WTC11 (cell line): ENCODE data around the gene SPATA45. TPM values are rescaled to one million over a fixed set of nuclear protein-coding genes. Genes with fewer than 3 reads are reported as not detected.

ENCODE experiments used
- ATAC-seq: fragments of 200-7000 bp; cut with Tn5 transposase; 2 replicates; pipeline ENCODE4 v1.10.0; 2021; ENCODE audit warnings: mild to moderate bottlenecking, moderate library complexity
- CTCF ChIA-PET: fragments of 300-600 bp; sonication (Branson Sonifier 250); formaldehyde crosslinking; loops from one replicate; lab custom pipeline; 2021; ENCODE audit warnings: antibody characterized with exemption; lab: Charles Lee
- POLR2A ChIA-PET: fragments of 350-600 bp; sonication (Branson Sonifier 250); formaldehyde crosslinking; loops from one replicate; lab custom pipeline; 2021; ENCODE audit warnings: antibody characterized with exemption; lab: Charles Lee
- DNase-seq: peaks from one replicate; pipeline ENCODE4 v3.0.0; 2021; ENCODE audit warnings: low spot score
- H3K27ac Mint-ChIP-seq: 2 replicates; pipeline ENCODE4 v1.8.0; 2021; ENCODE audit warnings: mixed read lengths
- H3K27me3 Mint-ChIP-seq: 2 replicates; pipeline ENCODE4 v1.8.0; 2021; ENCODE audit warnings: low read depth, mild to moderate bottlenecking, moderate library complexity, mixed read lengths
- H3K36me3 Mint-ChIP-seq: 2 replicates; pipeline ENCODE4 v1.8.0; 2021; ENCODE audit warnings: mixed read lengths
- H3K4me1 Mint-ChIP-seq: 2 replicates; pipeline ENCODE4 v1.8.0; 2022; ENCODE audit warnings: mixed read lengths
- H3K4me3 Mint-ChIP-seq: 2 replicates; pipeline ENCODE4 v1.8.0; 2021; ENCODE audit warnings: mild to moderate bottlenecking, moderate library complexity, mixed read lengths
- H3K9me3 Mint-ChIP-seq: 2 replicates; pipeline ENCODE4 v1.8.0; 2021; ENCODE audit warnings: mixed read lengths
- CREM ChIP-seq: sonication (generic); formaldehyde crosslinking; IDR thresholded peaks from 2 replicates; pipeline ENCODE4 v1.8.1; 2022; ENCODE audit warnings: mild to moderate bottlenecking, missing genetic modification reagents, moderate library complexity
- FOXP1 ChIP-seq: sonication (generic); formaldehyde crosslinking; IDR thresholded peaks from 2 replicates; pipeline ENCODE4 v1.8.0; 2022; ENCODE audit warnings: missing genetic modification reagents, mild to moderate bottlenecking, moderate library complexity, borderline replicate concordance
- HMGA2 ChIP-seq: fragments of 250-450 bp; sonication (Bioruptor Pico); IDR thresholded peaks from 2 replicates; pipeline ENCODE4 v1.4.0; 2021; ENCODE audit warnings: mild to moderate bottlenecking, moderate library complexity
- TP53 ChIP-seq: sonication (generic); formaldehyde crosslinking; IDR thresholded peaks from 2 replicates; pipeline ENCODE4 v1.8.1; 2023; ENCODE audit warnings: mild to moderate bottlenecking, missing genetic modification reagents
- ZNF121 ChIP-seq: sonication (generic); formaldehyde crosslinking; IDR thresholded peaks from 2 replicates; pipeline ENCODE4 v1.8.0; 2023; ENCODE audit warnings: missing genetic modification reagents
- ZNF219 ChIP-seq: sonication (generic); formaldehyde crosslinking; IDR thresholded peaks from 2 replicates; pipeline ENCODE4 v1.8.0; 2023; ENCODE audit warnings: missing genetic modification reagents, mild to moderate bottlenecking, borderline replicate concordance
- ZNF396 ChIP-seq: fragments of 250-450 bp; sonication (Bioruptor Pico); IDR thresholded peaks from 2 replicates; pipeline ENCODE4 v1.8.0; 2021; ENCODE audit warnings: mild to moderate bottlenecking, moderate library complexity, borderline replicate concordance
- total RNA-seq: library from RNA; stranded (reverse); gene quantifications from 3 replicates; pipeline ENCODE4 v1.2.3, GENCODE V29; 2021
- TF ChIP-seq, protein P1 (sequence below): sonication (generic); formaldehyde crosslinking; IDR thresholded peaks from 2 replicates; pipeline ENCODE4 v1.8.0; 2023; ENCODE audit warnings: missing genetic modification reagents, mild to moderate bottlenecking, borderline replicate concordance
- TF ChIP-seq, protein P2 (sequence below): sonication (generic); formaldehyde crosslinking; IDR thresholded peaks from 2 replicates; pipeline ENCODE4 v1.8.0; 2022; ENCODE audit warnings: mild to moderate bottlenecking, missing genetic modification reagents
- TF ChIP-seq, protein P3 (sequence below): sonication (generic); formaldehyde crosslinking; IDR thresholded peaks from 2 replicates; pipeline ENCODE4 v1.8.0; 2022; ENCODE audit warnings: mild to moderate bottlenecking, missing genetic modification reagents
- TF ChIP-seq, protein P4 (sequence below): sonication (generic); formaldehyde crosslinking; IDR thresholded peaks from 2 replicates; pipeline ENCODE4 v1.8.1; 2023; ENCODE audit warnings: mild to moderate bottlenecking, missing genetic modification reagents
- TF ChIP-seq, protein P5 (sequence below): sonication (generic); formaldehyde crosslinking; IDR thresholded peaks from 2 replicates; pipeline ENCODE4 v1.8.1; 2022; ENCODE audit warnings: low read depth, missing genetic modification reagents, borderline replicate concordance

SPATA45 gene
- total RNA-seq, 1 experiment from 2014 or later: 0.90 TPM

DNA sequence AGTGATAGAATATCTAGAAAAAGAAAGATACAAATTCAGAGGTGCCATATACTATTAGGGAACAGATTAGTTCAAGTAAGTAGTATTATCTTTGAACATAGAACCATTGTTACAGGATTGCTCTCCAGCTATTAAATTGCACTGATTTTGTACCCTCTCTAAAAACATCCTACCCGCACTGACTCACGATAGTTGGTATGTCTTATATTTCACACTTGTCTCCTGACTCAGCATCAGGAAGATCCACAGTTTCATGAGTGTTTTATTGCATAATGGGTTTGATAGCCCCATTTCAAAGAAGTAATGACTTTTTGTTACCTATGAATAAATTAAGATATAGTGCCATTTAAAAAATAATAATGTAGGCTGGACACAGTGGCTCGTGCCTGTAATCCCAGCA is 49.8 kb downstream of the SPATA45 start (continued):
- TF ChIP-seq, protein P1, sequence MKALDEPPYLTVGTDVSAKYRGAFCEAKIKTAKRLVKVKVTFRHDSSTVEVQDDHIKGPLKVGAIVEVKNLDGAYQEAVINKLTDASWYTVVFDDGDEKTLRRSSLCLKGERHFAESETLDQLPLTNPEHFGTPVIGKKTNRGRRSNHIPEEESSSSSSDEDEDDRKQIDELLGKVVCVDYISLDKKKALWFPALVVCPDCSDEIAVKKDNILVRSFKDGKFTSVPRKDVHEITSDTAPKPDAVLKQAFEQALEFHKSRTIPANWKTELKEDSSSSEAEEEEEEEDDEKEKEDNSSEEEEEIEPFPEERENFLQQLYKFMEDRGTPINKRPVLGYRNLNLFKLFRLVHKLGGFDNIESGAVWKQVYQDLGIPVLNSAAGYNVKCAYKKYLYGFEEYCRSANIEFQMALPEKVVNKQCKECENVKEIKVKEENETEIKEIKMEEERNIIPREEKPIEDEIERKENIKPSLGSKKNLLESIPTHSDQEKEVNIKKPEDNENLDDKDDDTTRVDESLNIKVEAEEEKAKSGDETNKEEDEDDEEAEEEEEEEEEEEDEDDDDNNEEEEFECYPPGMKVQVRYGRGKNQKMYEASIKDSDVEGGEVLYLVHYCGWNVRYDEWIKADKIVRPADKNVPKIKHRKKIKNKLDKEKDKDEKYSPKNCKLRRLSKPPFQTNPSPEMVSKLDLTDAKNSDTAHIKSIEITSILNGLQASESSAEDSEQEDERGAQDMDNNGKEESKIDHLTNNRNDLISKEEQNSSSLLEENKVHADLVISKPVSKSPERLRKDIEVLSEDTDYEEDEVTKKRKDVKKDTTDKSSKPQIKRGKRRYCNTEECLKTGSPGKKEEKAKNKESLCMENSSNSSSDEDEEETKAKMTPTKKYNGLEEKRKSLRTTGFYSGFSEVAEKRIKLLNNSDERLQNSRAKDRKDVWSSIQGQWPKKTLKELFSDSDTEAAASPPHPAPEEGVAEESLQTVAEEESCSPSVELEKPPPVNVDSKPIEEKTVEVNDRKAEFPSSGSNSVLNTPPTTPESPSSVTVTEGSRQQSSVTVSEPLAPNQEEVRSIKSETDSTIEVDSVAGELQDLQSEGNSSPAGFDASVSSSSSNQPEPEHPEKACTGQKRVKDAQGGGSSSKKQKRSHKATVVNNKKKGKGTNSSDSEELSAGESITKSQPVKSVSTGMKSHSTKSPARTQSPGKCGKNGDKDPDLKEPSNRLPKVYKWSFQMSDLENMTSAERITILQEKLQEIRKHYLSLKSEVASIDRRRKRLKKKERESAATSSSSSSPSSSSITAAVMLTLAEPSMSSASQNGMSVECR (CRISPR knock-in tag): no peak
- TF ChIP-seq TP53 (CRISPR knock-in tag) (no peak), ZNF219 (CRISPR knock-in tag) (no peak), CREM (no peak)
- TF ChIP-seq, protein P2, sequence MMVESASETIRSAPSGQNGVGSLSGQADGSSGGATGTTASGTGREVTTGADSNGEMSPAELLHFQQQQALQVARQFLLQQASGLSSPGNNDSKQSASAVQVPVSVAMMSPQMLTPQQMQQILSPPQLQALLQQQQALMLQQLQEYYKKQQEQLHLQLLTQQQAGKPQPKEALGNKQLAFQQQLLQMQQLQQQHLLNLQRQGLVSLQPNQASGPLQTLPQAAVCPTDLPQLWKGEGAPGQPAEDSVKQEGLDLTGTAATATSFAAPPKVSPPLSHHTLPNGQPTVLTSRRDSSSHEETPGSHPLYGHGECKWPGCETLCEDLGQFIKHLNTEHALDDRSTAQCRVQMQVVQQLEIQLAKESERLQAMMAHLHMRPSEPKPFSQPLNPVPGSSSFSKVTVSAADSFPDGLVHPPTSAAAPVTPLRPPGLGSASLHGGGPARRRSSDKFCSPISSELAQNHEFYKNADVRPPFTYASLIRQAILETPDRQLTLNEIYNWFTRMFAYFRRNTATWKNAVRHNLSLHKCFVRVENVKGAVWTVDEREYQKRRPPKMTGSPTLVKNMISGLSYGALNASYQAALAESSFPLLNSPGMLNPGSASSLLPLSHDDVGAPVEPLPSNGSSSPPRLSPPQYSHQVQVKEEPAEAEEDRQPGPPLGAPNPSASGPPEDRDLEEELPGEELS (CRISPR knock-in tag): no peak
- TF ChIP-seq, protein P3, sequence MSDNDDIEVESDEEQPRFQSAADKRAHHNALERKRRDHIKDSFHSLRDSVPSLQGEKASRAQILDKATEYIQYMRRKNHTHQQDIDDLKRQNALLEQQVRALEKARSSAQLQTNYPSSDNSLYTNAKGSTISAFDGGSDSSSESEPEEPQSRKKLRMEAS: no peak

DNA sequence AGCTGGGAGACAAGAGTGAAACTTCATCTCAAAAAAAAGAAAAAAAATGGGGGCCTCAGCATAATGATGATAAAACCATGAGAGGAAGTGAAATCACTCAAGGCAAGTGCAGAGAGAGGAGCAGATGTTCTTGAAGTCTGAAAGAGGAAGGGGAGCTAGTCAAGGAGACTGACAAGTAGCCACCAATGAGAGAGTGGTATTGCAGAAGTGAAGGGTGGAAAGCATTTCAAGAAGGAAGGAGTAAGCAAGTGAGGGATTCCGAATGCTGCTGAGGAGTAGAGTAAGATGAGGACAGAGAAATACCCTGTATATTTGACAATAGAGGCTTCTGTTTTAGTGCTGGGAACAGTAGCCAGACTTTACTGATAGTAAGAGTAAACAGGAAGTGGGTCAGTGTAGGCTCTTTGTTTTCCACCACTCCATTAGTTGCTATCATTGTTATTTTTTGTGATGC is 52.9 kb downstream of the SPATA45 start:
- TF ChIP-seq ZNF396 (CRISPR knock-in tag) (no peak), HMGA2 (CRISPR knock-in tag) (no peak), FOXP1 (no peak)
- TF ChIP-seq, protein P4, sequence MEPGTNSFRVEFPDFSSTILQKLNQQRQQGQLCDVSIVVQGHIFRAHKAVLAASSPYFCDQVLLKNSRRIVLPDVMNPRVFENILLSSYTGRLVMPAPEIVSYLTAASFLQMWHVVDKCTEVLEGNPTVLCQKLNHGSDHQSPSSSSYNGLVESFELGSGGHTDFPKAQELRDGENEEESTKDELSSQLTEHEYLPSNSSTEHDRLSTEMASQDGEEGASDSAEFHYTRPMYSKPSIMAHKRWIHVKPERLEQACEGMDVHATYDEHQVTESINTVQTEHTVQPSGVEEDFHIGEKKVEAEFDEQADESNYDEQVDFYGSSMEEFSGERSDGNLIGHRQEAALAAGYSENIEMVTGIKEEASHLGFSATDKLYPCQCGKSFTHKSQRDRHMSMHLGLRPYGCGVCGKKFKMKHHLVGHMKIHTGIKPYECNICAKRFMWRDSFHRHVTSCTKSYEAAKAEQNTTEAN: no peak
- TF ChIP-seq, protein P2 (CRISPR knock-in tag): no peak
- DNase-seq: no peak
- Mint-ChIP-seq H3K27me3 (no peaks in the 10 kb centered on the region), H3K36me3 (peaks cover 38% of the 10 kb centered on the region), H3K9me3 (no peaks in the 10 kb centered on the region), H3K27ac (peak overlapping the region; percentile 19; the same call in 1 of the 2 replicates), H3K4me3 (no peak overlapping the region), H3K4me1 (peaks cover 24% of the 10 kb centered on the region)
- ATAC-seq: no peak
- ChIA-PET POLR2A (interaction anchor here (0.6 kb wide), 1 partner anchor 95 kb away, joined by 5 read pairs; no protein-coding TSS in a partner anchor), CTCF (no interaction called here)

DNA sequence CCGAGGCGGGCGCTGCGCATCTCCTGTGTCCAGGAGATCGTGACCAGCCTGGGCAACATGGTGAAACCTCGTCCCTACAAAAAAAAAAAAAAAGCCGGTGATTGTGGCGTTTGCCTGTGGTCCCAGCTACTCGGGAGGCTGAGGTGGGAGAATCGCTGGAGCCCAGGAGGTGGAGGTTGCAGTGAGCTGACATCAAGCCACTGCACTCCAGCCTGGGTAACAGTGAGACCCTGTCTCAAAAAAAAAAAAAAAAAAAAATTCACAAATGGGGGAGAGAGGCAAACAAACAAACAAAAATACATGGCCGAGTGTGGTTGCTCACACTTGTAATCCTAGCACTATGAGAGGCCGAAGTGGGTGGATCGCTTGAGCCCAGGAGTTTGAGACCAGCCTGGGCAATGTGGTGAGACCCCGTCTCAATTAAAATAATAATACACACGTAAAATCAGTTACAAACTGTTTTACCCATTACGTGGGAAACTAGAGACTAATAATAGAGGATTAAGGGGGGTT is 55.0 kb downstream of the SPATA45 start:
- Mint-ChIP-seq H3K36me3 (peaks cover 25% of the 10 kb centered on the region), H3K27me3 (no peaks in the 10 kb centered on the region), H3K4me3 (peak overlapping the region; percentile 100), H3K4me1 (peaks cover 28% of the 10 kb centered on the region)
- no peak for ATAC-seq
- no peak for DNase-seq
- ChIA-PET POLR2A (interaction anchor here (0.6 to 1.7 kb wide), 5 partner anchors 48 to 378 kb away, joined by 3 to 5 read pairs (median 4); partner anchors contain the start of gene FLVCR1), CTCF (interaction anchor here (0.7 to 1.8 kb wide), 2 partner anchors 43 to 1759 kb away, joined by 3 to 8 read pairs; partner anchors contain the start of gene PTPN14)
- TF ChIP-seq ZNF121 (CRISPR knock-in tag): 0 out of 2 replicates have a peak, but pooled peaks have one; percentile 27
- TF ChIP-seq, protein P5, sequence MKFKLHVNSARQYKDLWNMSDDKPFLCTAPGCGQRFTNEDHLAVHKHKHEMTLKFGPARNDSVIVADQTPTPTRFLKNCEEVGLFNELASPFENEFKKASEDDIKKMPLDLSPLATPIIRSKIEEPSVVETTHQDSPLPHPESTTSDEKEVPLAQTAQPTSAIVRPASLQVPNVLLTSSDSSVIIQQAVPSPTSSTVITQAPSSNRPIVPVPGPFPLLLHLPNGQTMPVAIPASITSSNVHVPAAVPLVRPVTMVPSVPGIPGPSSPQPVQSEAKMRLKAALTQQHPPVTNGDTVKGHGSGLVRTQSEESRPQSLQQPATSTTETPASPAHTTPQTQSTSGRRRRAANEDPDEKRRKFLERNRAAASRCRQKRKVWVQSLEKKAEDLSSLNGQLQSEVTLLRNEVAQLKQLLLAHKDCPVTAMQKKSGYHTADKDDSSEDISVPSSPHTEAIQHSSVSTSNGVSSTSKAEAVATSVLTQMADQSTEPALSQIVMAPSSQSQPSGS (CRISPR knock-in tag): no peak
- TF ChIP-seq, all 79 proteins: peak for 1
- Mint-ChIP-seq H3K27ac (peak overlapping the region; percentile 99), H3K9me3 (no peaks in the 10 kb centered on the region)
